Measurements from ENCODE around the gene TSSK2. TPM values are rescaled to one million over a fixed set of nuclear protein-coding genes. Genes with fewer than 3 reads are reported as not detected.

The TSSK2 gene
- total RNA-seq, 1 donor from 2014 or later: not detected

- Histone ChIP-seq H3K4me1 (peaks cover 11% of the 10 kb centered on the region), H3K36me3 (peaks cover 4 to 84% of the 10 kb centered on the region in 2 donors), H3K9me3 (no peaks in the 10 kb centered on the region), H3K4me3 (no peak overlapping the region), H3K27ac (no peak overlapping the region), H3K27me3 (no peaks in the 10 kb centered on the region)
- TF ChIP-seq POLR2A (IDR thresholded peaks at IDR 0.05) (no peak), CTCF (IDR thresholded peaks at IDR 0.05) (no peak), POLR2AphosphoS5 (IDR thresholded peaks at IDR 0.05; ENCODE audit: insufficient read depth in 1 of 2, low read depth in 1 of 2) (no peak)
- no peak for DNase-seq (ENCODE audit: extremely low spot score in 2 of 2)
- intact Hi-C loops (cut with DNase I): no loop called here
These were observed 7.3 kb downstream of the TSSK2 start for GRCh38 chr22:19138217-19139000.

GRCh38 chr22:19139001-19139356 lies 7.9 kb downstream of the TSSK2 start:
- H3K4me3 ChIP-seq: no peak overlapping the region
- DNase-seq (ENCODE audit: extremely low spot score in 2 of 2): no peak
- H3K27me3 ChIP-seq: no peaks in the 10 kb centered on the region
- H3K9me3 ChIP-seq: no peaks in the 10 kb centered on the region
- intact Hi-C loops (cut with DNase I): no loop called here
- H3K27ac ChIP-seq: no peak overlapping the region
- TF ChIP-seq POLR2A (IDR thresholded peaks at IDR 0.05) (no peak), CTCF (IDR thresholded peaks at IDR 0.05) (no peak), POLR2AphosphoS5 (IDR thresholded peaks at IDR 0.05; ENCODE audit: insufficient read depth in 1 of 2, low read depth in 1 of 2) (no peak)
- peaks cover 17% of the 10 kb centered on the region for H3K4me1 ChIP-seq
- peaks cover 1 to 78% of the 10 kb centered on the region in 2 donors for H3K36me3 ChIP-seq

- intact Hi-C loops (cut with DNase I): no loop called here
- H3K4me3 ChIP-seq: no peak overlapping the region
- peaks cover 19% of the 10 kb centered on the region for H3K4me1 ChIP-seq
- DNase-seq (ENCODE audit: extremely low spot score in 2 of 2): no peak
- H3K36me3 ChIP-seq: peaks cover 0 to 68% of the 10 kb centered on the region in 2 donors
- H3K27ac ChIP-seq: no peak overlapping the region
- H3K27me3 ChIP-seq: no peaks in the 10 kb centered on the region
- TF ChIP-seq POLR2AphosphoS5 (IDR thresholded peaks at IDR 0.05; ENCODE audit: insufficient read depth in 1 of 2, low read depth in 1 of 2) (no peak), POLR2A (IDR thresholded peaks at IDR 0.05) (no peak), CTCF (IDR thresholded peaks at IDR 0.05) (no peak)
- no peaks in the 10 kb centered on the region for H3K9me3 ChIP-seq
These were observed 8.9 kb downstream of the TSSK2 start for GRCh38 chr22:19139974-19140373.

GRCh38 chr22:19142394-19142793 lies 11.3 kb downstream of the TSSK2 start:
- Histone ChIP-seq H3K4me1 (peaks cover 19% of the 10 kb centered on the region), H3K4me3 (no peak overlapping the region), H3K27me3 (no peaks in the 10 kb centered on the region), H3K9me3 (no peaks in the 10 kb centered on the region), H3K36me3 (peaks cover 0 to 54% of the 10 kb centered on the region in 2 donors), H3K27ac (no peak overlapping the region)
- intact Hi-C loops (cut with DNase I): no loop called here
- no peak for TF ChIP-seq POLR2AphosphoS5 (IDR thresholded peaks at IDR 0.05; ENCODE audit: insufficient read depth in 1 of 2, low read depth in 1 of 2)
- TF ChIP-seq CTCF (IDR thresholded peaks at IDR 0.05): no peak
- no peak for TF ChIP-seq POLR2A (IDR thresholded peaks at IDR 0.05)
- DNase-seq (ENCODE audit: extremely low spot score in 2 of 2): no peak

- intact Hi-C loops (cut with DNase I): no loop called here
- no peak for DNase-seq (ENCODE audit: extremely low spot score in 2 of 2)
- TF ChIP-seq POLR2AphosphoS5 (IDR thresholded peaks at IDR 0.05; ENCODE audit: insufficient read depth in 1 of 2, low read depth in 1 of 2): no peak
- TF ChIP-seq CTCF (IDR thresholded peaks at IDR 0.05): no peak
- no peak for TF ChIP-seq POLR2A (IDR thresholded peaks at IDR 0.05)
These were observed 12.1 kb downstream of the TSSK2 start for GRCh38 chr22:19143212-19143611.

More at GRCh38 chr22:19143212-19143611, 12.1 kb downstream of the TSSK2 start:
- H3K36me3 ChIP-seq: peaks cover 0 to 46% of the 10 kb centered on the region in 2 donors
- peak overlapping the region in 1 of 2 donors; percentile 98 for H3K4me3 ChIP-seq
- H3K9me3 ChIP-seq: no peaks in the 10 kb centered on the region
- no peak overlapping the region for H3K27ac ChIP-seq
- H3K4me1 ChIP-seq: peaks cover 19% of the 10 kb centered on the region
- no peaks in the 10 kb centered on the region for H3K27me3 ChIP-seq
